Gastrocnemius medialis (tissue), 4 donors: ENCODE measurements around the gene SMC1A.

Experiments
- CTCF ChIP-seq, 5 experiments: fragments of 450-650 bp in 3 of 5; fragments of 200-600 bp in 2 of 5; sonication (generic) in 2 of 5; IDR thresholded peaks in 4 of 5; conservative IDR thresholded peaks in 1 of 5; 1 replicate in 4 of 5; 2 replicates in 1 of 5; pipeline ENCODE4 v1.5.1; 2016 to 2019; ENCODE audit warnings: antibody characterized with exemption in 5 of 5, mild to moderate bottlenecking in 3 of 5, moderate library complexity in 3 of 5
- POLR2A ChIP-seq, 2 donors: fragments of 450-650 bp; IDR thresholded peaks; one replicate each; pipeline ENCODE4 v1.6.1; 2017; ENCODE audit warnings: antibody characterized with exemption in 2 of 2, mild to moderate bottlenecking in 2 of 2, moderate library complexity in 2 of 2

DNA sequence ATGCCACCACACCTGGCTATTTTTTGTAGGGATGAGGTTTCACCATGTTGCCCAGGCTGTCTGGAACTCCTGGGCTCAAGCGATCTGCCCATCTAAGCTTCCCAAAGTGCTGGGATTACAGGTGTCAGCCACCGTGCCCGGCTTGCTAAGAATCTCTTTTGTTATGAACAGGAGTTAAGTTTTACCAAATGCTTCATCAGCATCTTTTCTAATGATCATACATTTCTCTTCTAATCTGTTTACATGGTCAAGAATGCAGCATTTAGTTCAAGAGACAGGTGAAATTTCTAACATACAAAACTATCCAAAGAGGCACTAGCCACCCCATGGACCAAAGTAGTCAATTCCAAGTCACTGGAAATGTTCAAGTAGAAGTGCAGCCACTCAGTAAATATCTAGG is 88.6 kb downstream of the SMC1A start:
- TF ChIP-seq CTCF (IDR thresholded peaks at IDR 0.05 in 4 of 5, conservative IDR thresholded peaks at IDR 0.05 in 1 of 5) (no peak), POLR2A (IDR thresholded peaks at IDR 0.05) (no peak)
